GM21619 (cell line): Measurements from ENCODE around the gene NACC2.

Experiments
- ATAC-seq: cut with Tn5 transposase; IDR thresholded peaks from one replicate; pipeline ENCODE4 v1.9.1; 2021; ENCODE audit not compliant: unreplicated experiment

Gene NACC2

DNA sequence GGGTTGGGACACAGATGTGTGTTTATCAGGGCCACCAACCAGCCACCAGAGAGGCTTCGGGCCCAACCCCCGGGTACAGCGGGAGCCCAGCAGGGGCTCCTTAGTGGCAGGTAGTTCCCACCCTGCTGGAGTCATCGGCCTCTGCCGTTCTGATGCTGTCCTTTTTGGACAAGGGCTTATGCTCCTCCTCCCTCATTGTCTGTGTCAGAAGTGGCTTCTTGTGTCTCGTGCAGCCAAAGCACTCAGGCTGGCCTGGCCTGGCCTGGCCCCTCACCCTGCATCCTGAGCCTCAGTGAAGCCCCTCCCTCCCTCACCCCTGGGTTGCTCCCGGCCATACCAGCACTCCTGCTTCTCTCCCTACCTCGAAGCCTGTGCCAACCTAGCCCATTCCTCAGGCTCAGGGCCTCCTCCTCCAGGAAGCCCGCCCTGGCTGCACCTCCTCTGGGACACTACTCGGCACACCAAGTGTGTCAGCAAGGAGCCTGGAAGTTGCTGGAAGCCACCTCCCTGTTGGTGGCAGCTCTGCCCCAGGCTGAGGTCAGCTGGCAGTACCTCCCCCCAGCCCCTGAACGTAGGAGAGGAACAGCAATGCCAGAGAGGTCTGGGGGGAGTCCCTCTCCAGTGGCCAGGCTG is 129.8 kb downstream of the NACC2 start:
- ATAC-seq, result no peak

GRCh38 chr9:135963938-135964337 is 131.2 kb downstream of the NACC2 start:
- no peak for ATAC-seq

- no peak for ATAC-seq
Observed at GRCh38 chr9:135963338-135963737, 131.8 kb downstream of the NACC2 start.

GRCh38 chr9:135962696-135963307 is 132.3 kb downstream of the NACC2 start:
- no peak for ATAC-seq

DNA sequence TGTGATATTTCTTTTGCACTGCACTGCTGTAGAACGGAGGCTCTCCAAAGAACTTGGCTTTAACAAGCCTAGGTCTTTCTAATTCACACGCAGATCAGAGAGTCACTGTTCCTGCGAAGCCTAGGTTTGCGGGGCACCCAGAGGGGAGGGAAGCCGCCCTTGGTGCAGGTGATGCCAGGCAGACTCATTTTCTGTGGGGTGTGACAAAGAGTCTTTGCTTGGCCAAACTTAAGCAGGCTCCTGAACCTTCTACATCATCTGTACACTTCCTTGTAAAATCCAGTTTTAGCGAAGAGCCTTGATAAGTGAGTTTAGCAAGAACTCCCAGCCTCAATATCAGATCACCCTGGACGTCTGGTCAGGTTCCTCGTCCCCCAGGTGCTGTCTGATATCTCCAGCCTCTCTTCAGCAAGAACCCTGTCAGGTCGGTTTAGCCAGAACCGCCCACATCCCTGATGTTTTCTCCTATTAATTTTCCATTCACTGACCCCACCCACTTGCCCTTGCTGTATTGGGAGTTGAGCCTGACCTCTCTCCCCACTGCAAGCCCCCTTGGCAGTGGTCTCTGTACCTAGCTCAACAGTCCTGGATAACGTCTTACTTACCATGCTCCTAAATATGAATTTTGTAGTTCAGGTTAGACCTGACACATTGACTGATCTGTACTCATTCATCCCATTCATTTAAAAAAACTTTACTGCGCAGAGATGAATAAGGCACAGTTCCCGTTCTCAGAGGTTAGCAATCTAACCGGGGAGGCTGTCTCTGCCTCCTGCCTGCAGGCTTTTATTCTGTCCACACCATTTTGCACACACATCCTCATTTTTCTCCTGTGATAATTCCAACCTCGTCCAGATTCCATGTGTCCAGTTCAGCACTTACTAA is 133.0 kb downstream of the NACC2 start:
- ATAC-seq, result no peak

- peak; percentile 91 for ATAC-seq
Observed at GRCh38 chr9:135961277-135961715, 133.8 kb downstream of the NACC2 start, which contains the start of gene UBAC1. Gene UBAC1, minus strand, starts transcription at chr9:135961373. Its CDS starts 211 bp downstream, at chr9:135961162.

- ATAC-seq, result no peak
Observed at GRCh38 chr9:135960411-135961276, 134.4 kb downstream of the NACC2 start.

GRCh38 chr9:135959814-135960213 is 135.3 kb downstream of the NACC2 start:
- no peak for ATAC-seq

GRCh38 chr9:135958485-135958884 is 136.6 kb downstream of the NACC2 start:
- no peak for ATAC-seq

- ATAC-seq, result no peak
Observed at GRCh38 chr9:135957431-135957830, 137.7 kb downstream of the NACC2 start.

DNA sequence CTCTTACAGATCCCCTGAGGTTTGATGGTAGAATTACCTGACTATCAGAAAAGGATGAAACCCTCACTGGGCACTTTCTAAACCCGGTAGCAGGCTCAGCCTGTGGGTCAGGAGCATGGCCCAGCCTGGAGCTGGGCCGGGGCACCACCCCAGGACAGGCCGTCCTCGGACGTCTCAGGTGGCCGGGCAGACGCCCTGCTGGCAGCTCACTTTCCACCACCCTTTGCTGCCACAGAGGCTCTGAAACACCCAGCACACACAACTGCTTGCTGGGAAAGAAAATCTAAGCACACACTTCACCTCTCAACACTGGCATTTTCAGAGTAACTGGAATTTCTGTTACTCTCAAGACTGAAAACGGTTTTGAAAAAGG is 138.3 kb downstream of the NACC2 start:
- ATAC-seq, result no peak
